ENCODE data around the gene FAM193A.

FAM193A gene

DNA sequence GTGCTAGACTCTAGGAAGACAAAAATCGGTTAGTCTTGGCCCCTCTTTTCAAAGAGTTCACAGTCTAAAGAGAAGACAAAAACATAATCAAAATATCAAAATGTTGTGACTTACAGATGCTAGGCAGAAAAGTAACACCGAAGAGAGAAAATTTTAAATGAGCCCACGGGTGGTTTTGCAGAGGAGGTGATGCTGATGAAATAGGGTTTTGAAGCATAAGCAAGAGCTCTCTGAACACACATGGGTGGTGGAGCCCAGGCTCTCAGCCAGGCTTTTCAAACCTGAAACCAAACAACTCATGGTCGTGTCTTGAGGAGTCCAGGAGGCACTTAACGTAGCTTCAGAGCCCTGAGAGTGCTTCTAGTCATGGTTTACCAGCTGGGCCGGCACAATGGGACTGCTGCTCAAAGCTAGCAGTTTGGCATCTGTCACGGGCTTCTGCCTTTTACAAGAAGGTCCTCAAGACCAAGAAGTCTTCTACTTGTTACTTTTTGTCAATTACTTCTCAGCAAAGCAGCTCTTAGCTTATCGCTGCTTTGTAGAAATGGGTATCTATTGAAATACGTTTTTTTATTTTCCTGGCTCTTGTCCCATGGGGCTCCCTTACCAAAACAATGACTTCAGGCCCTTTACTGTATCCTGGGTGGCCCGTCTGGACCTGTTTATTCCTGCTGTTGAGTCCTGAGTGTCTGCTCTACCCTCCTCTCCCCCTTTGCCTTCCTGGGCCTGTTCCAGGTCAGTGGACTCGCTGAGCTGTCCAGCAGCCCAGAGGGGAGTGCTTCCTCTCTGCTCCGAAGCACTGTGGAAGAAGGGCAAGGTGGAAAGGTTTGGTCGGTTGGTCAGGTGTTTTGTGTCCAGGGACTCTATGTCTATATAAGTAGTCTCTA is 150.2 kb downstream of the FAM193A start:
- TF ChIP-seq SIN3A (IDR thresholded peaks at IDR 0.05; ENCODE audit: borderline replicate concordance, insufficient read depth, low read length): no peak

DNA sequence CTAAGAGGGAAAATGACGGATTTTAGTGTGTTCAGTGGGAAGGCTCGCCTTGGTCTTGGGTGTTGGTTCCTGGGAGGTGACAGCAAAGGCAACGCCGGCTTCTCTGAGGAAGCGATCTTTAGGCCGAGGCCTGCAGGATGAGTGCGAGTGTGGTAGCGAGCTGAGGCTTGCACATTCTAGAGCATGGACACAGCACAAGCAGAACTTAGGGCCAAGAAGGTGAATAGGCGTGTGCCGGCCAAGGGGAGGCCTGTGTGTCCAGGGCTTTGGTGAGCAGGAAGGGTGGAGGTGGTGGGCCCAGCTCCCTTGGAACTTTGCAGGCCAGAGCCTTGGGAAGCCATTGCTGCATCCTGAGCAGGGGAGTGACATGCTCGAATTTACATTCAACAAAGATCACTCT is 151.8 kb downstream of the FAM193A start:
- TF ChIP-seq FOXP2 (optimal IDR thresholded peaks at IDR 0.05; ENCODE audit: borderline replicate concordance, extremely low read depth, extremely low read length, insufficient read depth) (no peak), SIN3A (IDR thresholded peaks at IDR 0.05; ENCODE audit: borderline replicate concordance, insufficient read depth, low read length) (no peak), TAF1 (IDR thresholded peaks at IDR 0.05; ENCODE audit: borderline replicate concordance, insufficient read depth, low read length) (no peak), POLR2AphosphoS5 (IDR thresholded peaks at IDR 0.05; ENCODE audit: low read depth, low read length) (no peak)
- TF ChIP-seq, protein P1, sequence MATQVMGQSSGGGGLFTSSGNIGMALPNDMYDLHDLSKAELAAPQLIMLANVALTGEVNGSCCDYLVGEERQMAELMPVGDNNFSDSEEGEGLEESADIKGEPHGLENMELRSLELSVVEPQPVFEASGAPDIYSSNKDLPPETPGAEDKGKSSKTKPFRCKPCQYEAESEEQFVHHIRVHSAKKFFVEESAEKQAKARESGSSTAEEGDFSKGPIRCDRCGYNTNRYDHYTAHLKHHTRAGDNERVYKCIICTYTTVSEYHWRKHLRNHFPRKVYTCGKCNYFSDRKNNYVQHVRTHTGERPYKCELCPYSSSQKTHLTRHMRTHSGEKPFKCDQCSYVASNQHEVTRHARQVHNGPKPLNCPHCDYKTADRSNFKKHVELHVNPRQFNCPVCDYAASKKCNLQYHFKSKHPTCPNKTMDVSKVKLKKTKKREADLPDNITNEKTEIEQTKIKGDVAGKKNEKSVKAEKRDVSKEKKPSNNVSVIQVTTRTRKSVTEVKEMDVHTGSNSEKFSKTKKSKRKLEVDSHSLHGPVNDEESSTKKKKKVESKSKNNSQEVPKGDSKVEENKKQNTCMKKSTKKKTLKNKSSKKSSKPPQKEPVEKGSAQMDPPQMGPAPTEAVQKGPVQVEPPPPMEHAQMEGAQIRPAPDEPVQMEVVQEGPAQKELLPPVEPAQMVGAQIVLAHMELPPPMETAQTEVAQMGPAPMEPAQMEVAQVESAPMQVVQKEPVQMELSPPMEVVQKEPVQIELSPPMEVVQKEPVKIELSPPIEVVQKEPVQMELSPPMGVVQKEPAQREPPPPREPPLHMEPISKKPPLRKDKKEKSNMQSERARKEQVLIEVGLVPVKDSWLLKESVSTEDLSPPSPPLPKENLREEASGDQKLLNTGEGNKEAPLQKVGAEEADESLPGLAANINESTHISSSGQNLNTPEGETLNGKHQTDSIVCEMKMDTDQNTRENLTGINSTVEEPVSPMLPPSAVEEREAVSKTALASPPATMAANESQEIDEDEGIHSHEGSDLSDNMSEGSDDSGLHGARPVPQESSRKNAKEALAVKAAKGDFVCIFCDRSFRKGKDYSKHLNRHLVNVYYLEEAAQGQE (IDR thresholded peaks at IDR 0.05; ENCODE audit: insufficient read depth in 1 of 2, low read depth in 2 of 2, low read length in 2 of 2): no peak

DNA sequence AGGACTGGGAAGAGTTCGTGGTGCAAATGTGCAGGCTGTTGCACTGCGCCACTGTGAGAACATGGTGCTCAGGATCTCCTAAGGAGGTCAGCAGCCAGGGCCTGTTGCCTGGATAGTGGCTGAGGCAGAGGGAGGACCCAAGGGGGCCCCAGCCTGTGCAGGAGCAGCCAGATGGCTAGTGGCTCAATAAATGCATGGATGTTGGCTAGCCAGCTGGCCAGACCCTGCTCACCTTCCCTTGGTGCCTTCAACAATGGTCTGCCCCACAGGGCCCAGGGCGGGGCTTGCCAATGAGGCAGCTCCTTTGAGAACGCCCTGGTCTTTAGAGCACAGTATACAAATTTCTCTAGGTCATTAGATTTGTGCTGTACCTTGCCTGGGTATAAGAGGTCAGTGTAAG is 152.2 kb downstream of the FAM193A start:
- no peak for TF ChIP-seq TAF1 (IDR thresholded peaks at IDR 0.05; ENCODE audit: borderline replicate concordance, insufficient read depth, low read length)
- no peak for TF ChIP-seq POLR2AphosphoS5 (IDR thresholded peaks at IDR 0.05; ENCODE audit: low read depth, low read length)
- TF ChIP-seq, protein P1 (IDR thresholded peaks at IDR 0.05; ENCODE audit: insufficient read depth in 1 of 2, low read depth in 2 of 2, low read length in 2 of 2): no peak
- no peak for TF ChIP-seq SIN3A (IDR thresholded peaks at IDR 0.05; ENCODE audit: borderline replicate concordance, insufficient read depth, low read length)
- no peak for TF ChIP-seq FOXP2 (optimal IDR thresholded peaks at IDR 0.05; ENCODE audit: borderline replicate concordance, extremely low read depth, extremely low read length, insufficient read depth)

DNA sequence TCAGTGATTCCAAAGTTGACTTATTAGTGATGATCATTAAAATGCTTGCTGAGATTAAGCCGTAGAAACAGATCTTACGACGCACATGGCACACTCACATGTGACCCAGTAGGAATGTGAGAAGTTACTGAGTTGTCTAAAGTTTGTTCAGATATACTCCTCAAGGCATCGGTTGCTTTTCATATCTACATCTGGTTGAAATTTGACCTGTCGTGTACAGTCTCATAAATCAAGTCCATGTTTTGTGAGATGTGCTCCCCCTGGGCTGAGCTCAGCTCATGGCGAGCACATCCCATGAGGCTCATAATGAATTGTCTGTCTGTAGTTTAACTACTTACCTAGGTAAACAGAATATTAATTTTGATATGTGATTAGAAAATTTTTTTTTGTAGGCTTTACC is 152.7 kb downstream of the FAM193A start:
- no peak for TF ChIP-seq SIN3A (IDR thresholded peaks at IDR 0.05; ENCODE audit: borderline replicate concordance, insufficient read depth, low read length)
- TF ChIP-seq POLR2AphosphoS5 (IDR thresholded peaks at IDR 0.05; ENCODE audit: low read depth, low read length): no peak
- no peak for TF ChIP-seq FOXP2 (optimal IDR thresholded peaks at IDR 0.05; ENCODE audit: borderline replicate concordance, extremely low read depth, extremely low read length, insufficient read depth)
- TF ChIP-seq, protein P1 (IDR thresholded peaks at IDR 0.05; ENCODE audit: insufficient read depth in 1 of 2, low read depth in 2 of 2, low read length in 2 of 2): no peak

DNA sequence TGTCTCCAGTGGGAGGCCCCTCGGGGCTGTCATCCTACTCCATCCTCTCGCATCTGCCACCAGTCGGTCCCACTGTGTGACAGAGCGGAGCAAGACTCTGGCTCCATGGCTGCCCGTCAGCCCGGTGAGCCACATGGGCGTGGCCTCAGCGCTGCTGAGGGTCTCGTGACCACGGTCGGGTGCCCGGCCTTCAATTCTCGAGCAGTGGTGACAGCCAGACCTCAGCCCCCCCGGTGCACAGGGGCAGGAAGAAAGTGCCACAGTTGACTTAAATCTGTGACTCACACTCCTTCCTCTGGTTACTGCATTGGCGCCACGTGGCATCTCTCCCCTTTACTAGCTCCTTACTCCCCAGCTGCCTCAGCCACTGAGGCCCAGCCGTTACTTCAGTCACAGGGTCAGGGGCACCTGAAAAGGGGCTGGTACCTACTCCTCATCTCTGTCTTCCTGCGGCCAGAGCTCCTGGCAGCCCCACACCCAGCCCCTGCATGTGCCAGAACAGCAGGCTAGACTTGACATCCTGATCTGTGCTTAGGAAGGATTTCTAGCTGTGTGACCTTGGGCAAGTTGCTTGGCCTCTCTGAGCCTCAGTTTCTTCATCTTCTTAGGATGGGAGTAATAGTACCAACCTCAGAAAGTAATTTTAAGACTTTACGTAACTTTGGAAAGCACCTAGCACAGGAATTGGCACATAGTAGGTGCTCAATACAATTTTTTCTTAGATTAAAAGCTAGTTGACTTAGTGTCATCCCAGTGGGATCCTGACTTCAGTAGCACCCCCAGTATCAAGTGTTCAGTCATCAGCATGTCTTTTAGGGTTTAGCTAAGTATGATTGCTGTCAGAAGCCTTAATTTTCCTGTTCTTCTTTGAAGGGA is 153.6 kb downstream of the FAM193A start:
- TF ChIP-seq SIN3A (IDR thresholded peaks at IDR 0.05; ENCODE audit: borderline replicate concordance, insufficient read depth, low read length) (no peak), POLR2AphosphoS5 (IDR thresholded peaks at IDR 0.05; ENCODE audit: low read depth, low read length) (no peak), TAF1 (IDR thresholded peaks at IDR 0.05; ENCODE audit: borderline replicate concordance, insufficient read depth, low read length) (no peak), FOXP2 (optimal IDR thresholded peaks at IDR 0.05; ENCODE audit: borderline replicate concordance, extremely low read depth, extremely low read length, insufficient read depth) (no peak)
- TF ChIP-seq, protein P1 (IDR thresholded peaks at IDR 0.05; ENCODE audit: insufficient read depth in 1 of 2, low read depth in 2 of 2, low read length in 2 of 2): no peak
